ENCODE results near the gene FERMT3.

The FERMT3 gene

GRCh38 chr11:64204464-64204989, 2.0 kb upstream of the FERMT3 start:
- TF ChIP-seq POLR2AphosphoS5 (IDR thresholded peaks at IDR 0.05; ENCODE audit: low read depth, low read length) (peak; percentile 30; the same call in 1 of the 2 replicates), REST (IDR thresholded peaks at IDR 0.05; ENCODE audit: insufficient read depth in 1 of 2, low read depth in 2 of 2, low read length in 2 of 2) (no peak)

GRCh38 chr11:64207256-64208085, 950 bp downstream of the FERMT3 start:
- TF ChIP-seq TAF1 (IDR thresholded peaks at IDR 0.05; ENCODE audit: borderline replicate concordance, insufficient read depth, low read length), result peak; percentile 41; the same call in 1 of the 2 replicates
- TF ChIP-seq POLR2AphosphoS5 (IDR thresholded peaks at IDR 0.05; ENCODE audit: low read depth, low read length), result no peak; the same call in 1 of the 2 replicates
- peak; percentile 79 for TF ChIP-seq FOXP2 (optimal IDR thresholded peaks at IDR 0.05; ENCODE audit: borderline replicate concordance, extremely low read depth, extremely low read length, insufficient read depth)
- TF ChIP-seq SIN3A (IDR thresholded peaks at IDR 0.05; ENCODE audit: borderline replicate concordance, insufficient read depth, low read length), result no peak
- peak in 1 of 2 experiments; percentile 39; a peak in 1 of 4 replicates for TF ChIP-seq REST (IDR thresholded peaks at IDR 0.05; ENCODE audit: insufficient read depth in 1 of 2, low read depth in 2 of 2, low read length in 2 of 2)

GRCh38 chr11:64208086-64208795, 1.7 kb downstream of the FERMT3 start:
- TF ChIP-seq POLR2AphosphoS5 (IDR thresholded peaks at IDR 0.05; ENCODE audit: low read depth, low read length), result no peak
- TF ChIP-seq SIN3A (IDR thresholded peaks at IDR 0.05; ENCODE audit: borderline replicate concordance, insufficient read depth, low read length), result no peak
- TF ChIP-seq TAF1 (IDR thresholded peaks at IDR 0.05; ENCODE audit: borderline replicate concordance, insufficient read depth, low read length), result no peak
- no peak for TF ChIP-seq REST (IDR thresholded peaks at IDR 0.05; ENCODE audit: insufficient read depth in 1 of 2, low read depth in 2 of 2, low read length in 2 of 2)
- TF ChIP-seq FOXP2 (optimal IDR thresholded peaks at IDR 0.05; ENCODE audit: borderline replicate concordance, extremely low read depth, extremely low read length, insufficient read depth), result no peak

- TF ChIP-seq TAF1 (IDR thresholded peaks at IDR 0.05; ENCODE audit: borderline replicate concordance, insufficient read depth, low read length) (no peak), SIN3A (IDR thresholded peaks at IDR 0.05; ENCODE audit: borderline replicate concordance, insufficient read depth, low read length) (no peak), POLR2AphosphoS5 (IDR thresholded peaks at IDR 0.05; ENCODE audit: low read depth, low read length) (no peak), REST (IDR thresholded peaks at IDR 0.05; ENCODE audit: insufficient read depth in 1 of 2, low read depth in 2 of 2, low read length in 2 of 2) (no peak), FOXP2 (optimal IDR thresholded peaks at IDR 0.05; ENCODE audit: borderline replicate concordance, extremely low read depth, extremely low read length, insufficient read depth) (no peak)
These were observed 2.5 kb downstream of the FERMT3 start for GRCh38 chr11:64208796-64209562.
